ENCODE data around the gene PLXNA2.

The PLXNA2 gene

DNA sequence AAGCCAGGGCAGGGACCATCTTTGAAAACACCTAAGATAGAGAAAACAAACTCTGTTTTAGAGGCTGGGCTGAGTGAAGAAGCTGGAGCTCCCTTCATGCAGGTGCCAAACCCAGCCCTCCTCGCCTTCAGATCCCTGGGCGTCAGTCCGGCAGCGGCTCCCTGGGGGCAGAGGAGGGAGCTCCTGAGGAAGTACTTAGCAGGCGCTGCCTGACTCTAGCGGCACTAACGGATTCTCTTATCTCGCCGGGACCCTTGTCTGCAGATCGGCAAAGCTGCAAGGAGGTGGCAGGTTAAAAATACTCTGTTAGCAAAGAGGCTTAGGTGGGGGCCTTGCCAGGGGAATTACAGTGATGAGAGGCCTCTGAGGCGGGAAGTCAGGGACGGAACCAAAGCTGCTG, 79.6 kb downstream of the PLXNA2 start:
- WGBS, result 66% methylated on average over 12 of the region's 12 CpGs
- Histone ChIP-seq H3K27ac (ENCODE audit: low read depth, low read length) (no peak overlapping the region), H3K9ac (ENCODE audit: low read depth, low read length) (no peak overlapping the region), H3K9me3 (ENCODE audit: insufficient read depth, low read depth, low read length) (no peaks in the 10 kb centered on the region), H3K4me1 (ENCODE audit: insufficient read depth, low read length) (peaks cover 36% of the 10 kb centered on the region), H3K27me3 (ENCODE audit: insufficient read depth, low read length) (no peaks in the 10 kb centered on the region), H3K36me3 (ENCODE audit: insufficient read depth, low read length) (no peaks in the 10 kb centered on the region), H3K4me3 (ENCODE audit: low read length) (no peak overlapping the region)

DNA sequence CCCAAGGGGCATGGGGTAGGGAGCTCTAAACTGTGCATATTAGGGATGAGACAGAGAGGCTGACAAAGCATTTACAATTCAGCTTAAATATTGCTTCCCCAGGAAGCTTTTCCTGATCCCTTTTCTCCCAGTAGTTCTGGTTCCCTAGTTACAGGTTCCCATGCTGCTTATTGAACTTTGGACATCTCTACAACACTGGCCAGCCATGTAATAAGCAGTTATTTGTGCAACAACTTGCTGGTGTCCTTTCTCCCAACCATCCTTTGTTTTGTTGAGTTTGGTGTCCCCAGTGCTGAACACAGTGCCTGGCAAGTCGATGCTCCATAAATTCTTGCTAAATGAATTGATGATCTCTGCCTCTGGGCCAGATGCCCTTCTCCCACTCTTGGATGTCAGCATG, 80.6 kb downstream of the PLXNA2 start:
- Histone ChIP-seq H3K9me3 (ENCODE audit: insufficient read depth, low read depth, low read length) (no peaks in the 10 kb centered on the region), H3K4me3 (ENCODE audit: low read length) (no peak overlapping the region), H3K27ac (ENCODE audit: low read depth, low read length) (no peak overlapping the region), H3K36me3 (ENCODE audit: insufficient read depth, low read length) (no peaks in the 10 kb centered on the region), H3K4me1 (ENCODE audit: insufficient read depth, low read length) (peaks cover 46% of the 10 kb centered on the region), H3K27me3 (ENCODE audit: insufficient read depth, low read length) (no peaks in the 10 kb centered on the region), H3K9ac (ENCODE audit: low read depth, low read length) (no peak overlapping the region)
- 100% methylated on average over 1 of the region's 1 CpG for WGBS

DNA sequence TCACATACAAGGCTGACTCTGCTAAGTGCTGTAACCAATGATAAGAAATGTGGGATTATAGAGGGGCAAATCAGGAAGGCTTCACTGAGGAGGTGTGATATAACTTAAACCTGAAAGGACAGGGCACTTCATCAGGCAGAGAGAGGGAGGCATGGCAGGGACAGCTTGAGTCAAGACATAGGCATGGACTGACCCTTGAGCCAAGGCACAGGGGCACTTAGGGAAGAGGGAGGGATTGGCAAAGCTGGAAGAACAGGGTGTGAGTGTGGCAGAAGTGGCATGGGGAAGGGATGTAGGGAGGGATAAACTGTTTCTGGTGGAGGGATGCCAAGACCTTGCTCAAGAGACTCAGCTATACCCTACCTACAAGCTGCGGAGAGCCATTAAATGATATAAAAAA, 81.3 kb downstream of the PLXNA2 start:
- 89% methylated on average over 1 of the region's 1 CpG for WGBS
- Histone ChIP-seq H3K27ac (ENCODE audit: low read depth, low read length) (no peak overlapping the region), H3K4me1 (ENCODE audit: insufficient read depth, low read length) (peaks cover 51% of the 10 kb centered on the region), H3K4me3 (ENCODE audit: low read length) (no peak overlapping the region), H3K27me3 (ENCODE audit: insufficient read depth, low read length) (no peaks in the 10 kb centered on the region), H3K36me3 (ENCODE audit: insufficient read depth, low read length) (no peaks in the 10 kb centered on the region), H3K9ac (ENCODE audit: low read depth, low read length) (no peak overlapping the region), H3K9me3 (ENCODE audit: insufficient read depth, low read depth, low read length) (no peaks in the 10 kb centered on the region)

DNA sequence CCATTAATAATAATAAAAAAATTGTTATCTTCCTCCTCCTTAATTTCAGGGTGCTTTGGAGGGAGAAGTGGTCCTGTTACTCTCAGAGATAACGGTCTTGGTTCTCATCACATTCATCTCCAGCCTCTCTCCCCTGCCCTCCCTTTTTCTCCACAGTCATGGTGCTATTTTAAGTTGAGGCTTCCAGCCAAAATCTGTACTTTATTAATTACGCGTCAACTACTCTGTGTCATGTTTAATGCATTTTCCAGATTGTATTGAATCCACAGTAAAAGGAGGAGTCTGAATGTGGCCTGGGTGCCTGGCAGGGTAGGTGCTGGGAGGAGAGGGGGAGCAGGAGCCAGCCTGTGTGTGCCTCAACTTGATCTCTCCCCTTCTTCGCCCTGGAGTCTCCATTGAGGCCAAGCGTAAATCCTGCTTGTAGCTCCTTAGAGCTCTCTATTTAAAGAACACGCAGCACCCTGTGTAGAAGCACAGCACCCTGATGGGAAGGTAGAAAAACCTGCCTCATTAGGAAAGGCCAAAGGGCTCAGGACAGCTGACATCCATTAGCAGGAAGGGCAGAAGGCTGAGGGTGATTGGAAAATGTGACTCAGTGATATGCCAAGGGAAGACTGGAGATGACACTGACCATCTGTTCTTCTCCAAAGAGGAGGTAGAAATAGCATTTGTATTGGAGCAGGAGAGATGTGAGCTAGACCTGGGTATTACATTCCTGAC, 82.4 kb downstream of the PLXNA2 start:
- Histone ChIP-seq H3K4me3 (ENCODE audit: low read length) (no peak overlapping the region), H3K9ac (ENCODE audit: low read depth, low read length) (no peak overlapping the region), H3K4me1 (ENCODE audit: insufficient read depth, low read length) (peaks cover 44% of the 10 kb centered on the region), H3K36me3 (ENCODE audit: insufficient read depth, low read length) (no peaks in the 10 kb centered on the region), H3K9me3 (ENCODE audit: insufficient read depth, low read depth, low read length) (no peaks in the 10 kb centered on the region), H3K27me3 (ENCODE audit: insufficient read depth, low read length) (no peaks in the 10 kb centered on the region), H3K27ac (ENCODE audit: low read depth, low read length) (no peak overlapping the region)
- WGBS, result 82% methylated on average over 6 of the region's 6 CpGs

DNA sequence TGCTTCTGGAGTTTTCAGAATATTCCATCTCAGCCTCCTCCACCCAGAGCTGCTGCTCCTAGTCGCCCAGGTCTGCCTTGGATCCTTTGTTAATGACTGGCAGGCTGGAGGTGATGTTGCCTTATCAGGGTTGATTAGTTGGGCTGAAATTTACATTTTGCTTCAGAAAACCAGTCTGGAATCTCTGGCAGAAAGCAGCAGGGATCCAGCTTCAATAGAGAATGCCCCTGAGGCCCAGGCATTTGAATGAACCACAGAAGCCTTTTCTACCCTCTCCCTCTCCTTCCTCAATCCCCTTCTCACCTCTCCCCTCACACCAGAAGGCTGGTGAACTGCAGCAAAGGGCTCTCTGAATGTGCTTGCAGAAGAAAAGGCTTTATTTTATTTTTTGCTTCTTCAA, 83.2 kb downstream of the PLXNA2 start:
- Histone ChIP-seq H3K27ac (ENCODE audit: low read depth, low read length) (no peak overlapping the region), H3K9me3 (ENCODE audit: insufficient read depth, low read depth, low read length) (no peaks in the 10 kb centered on the region), H3K4me3 (ENCODE audit: low read length) (no peak overlapping the region), H3K27me3 (ENCODE audit: insufficient read depth, low read length) (no peaks in the 10 kb centered on the region), H3K36me3 (ENCODE audit: insufficient read depth, low read length) (no peaks in the 10 kb centered on the region), H3K9ac (ENCODE audit: low read depth, low read length) (no peak overlapping the region; the same call in 1 of the 2 replicates), H3K4me1 (ENCODE audit: insufficient read depth, low read length) (peaks cover 38% of the 10 kb centered on the region)
- 10% methylated on average over 1 of the region's 1 CpG for WGBS

DNA sequence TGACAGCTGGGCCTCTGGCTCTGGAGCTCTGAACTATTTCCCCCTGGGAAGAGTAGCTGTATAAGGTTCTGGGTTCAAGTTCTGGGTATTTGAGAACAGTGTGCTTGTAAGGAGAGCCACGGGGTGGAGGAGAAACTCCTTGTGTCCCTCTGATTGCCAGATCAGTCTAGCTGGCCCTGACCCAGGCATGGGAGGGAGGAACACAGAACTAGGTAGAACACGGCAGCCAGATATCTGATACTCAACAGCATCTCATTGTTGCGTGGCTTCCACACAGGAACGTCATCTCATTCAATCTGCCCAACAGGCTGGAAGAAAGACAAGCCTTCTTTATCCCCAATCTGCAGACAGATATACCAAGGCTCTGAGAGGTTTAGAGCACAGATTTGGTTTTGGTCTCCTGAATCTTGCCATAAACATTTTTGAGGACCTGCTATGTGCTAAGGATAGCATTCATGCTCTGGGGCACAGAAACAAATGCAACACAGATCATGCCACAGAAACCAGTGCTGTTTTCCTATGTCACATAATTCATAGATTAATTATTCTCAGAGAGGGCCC, 83.8 kb downstream of the PLXNA2 start:
- Histone ChIP-seq H3K27me3 (ENCODE audit: insufficient read depth, low read length) (no peaks in the 10 kb centered on the region), H3K9ac (ENCODE audit: low read depth, low read length) (no peak overlapping the region), H3K4me1 (ENCODE audit: insufficient read depth, low read length) (peaks cover 38% of the 10 kb centered on the region), H3K4me3 (ENCODE audit: low read length) (no peak overlapping the region), H3K36me3 (ENCODE audit: insufficient read depth, low read length) (no peaks in the 10 kb centered on the region), H3K9me3 (ENCODE audit: insufficient read depth, low read depth, low read length) (no peaks in the 10 kb centered on the region), H3K27ac (ENCODE audit: low read depth, low read length) (no peak overlapping the region)
- 79% methylated on average over 4 of the region's 4 CpGs for WGBS

DNA sequence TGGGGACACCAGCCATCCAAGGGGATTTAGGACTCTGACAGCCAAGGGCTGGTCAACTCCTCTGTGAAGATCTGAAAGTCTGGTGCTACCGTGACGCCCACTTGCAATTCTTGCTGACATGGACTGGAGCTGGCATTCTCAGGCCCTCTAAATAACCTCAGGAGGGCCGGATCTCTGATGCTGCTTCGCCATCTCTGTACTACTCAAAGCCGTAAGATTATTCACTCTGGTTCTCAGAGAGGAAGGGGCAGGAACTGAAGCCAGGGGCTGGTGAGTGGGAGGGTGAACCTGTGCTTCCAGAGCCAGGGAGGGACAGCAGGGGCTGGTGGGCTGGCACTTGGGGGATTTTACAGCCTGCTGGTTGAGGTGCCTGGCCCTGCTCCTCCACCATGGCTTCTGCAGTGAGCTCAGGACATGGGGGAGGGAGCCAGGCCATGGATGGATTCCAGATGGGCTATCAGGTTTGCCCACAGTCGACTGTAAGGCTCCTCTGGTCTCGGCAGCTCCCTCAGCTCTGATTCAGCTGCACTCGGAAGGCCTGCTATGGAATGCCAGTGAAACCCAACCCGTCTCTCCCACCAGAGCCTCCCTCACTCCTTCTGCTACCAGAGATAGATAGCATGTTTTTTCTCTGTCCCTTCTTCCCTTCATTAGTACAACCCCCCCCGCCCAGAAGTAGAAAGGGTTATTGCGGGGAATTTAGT, 84.5 kb downstream of the PLXNA2 start:
- Histone ChIP-seq H3K27ac (ENCODE audit: low read depth, low read length) (no peak overlapping the region), H3K9me3 (ENCODE audit: insufficient read depth, low read depth, low read length) (no peaks in the 10 kb centered on the region), H3K4me1 (ENCODE audit: insufficient read depth, low read length) (peaks cover 44% of the 10 kb centered on the region), H3K36me3 (ENCODE audit: insufficient read depth, low read length) (no peaks in the 10 kb centered on the region), H3K4me3 (ENCODE audit: low read length) (no peak overlapping the region), H3K27me3 (ENCODE audit: insufficient read depth, low read length) (no peaks in the 10 kb centered on the region), H3K9ac (ENCODE audit: low read depth, low read length) (no peak overlapping the region)
- 78% methylated on average over 11 of the region's 11 CpGs for WGBS

DNA sequence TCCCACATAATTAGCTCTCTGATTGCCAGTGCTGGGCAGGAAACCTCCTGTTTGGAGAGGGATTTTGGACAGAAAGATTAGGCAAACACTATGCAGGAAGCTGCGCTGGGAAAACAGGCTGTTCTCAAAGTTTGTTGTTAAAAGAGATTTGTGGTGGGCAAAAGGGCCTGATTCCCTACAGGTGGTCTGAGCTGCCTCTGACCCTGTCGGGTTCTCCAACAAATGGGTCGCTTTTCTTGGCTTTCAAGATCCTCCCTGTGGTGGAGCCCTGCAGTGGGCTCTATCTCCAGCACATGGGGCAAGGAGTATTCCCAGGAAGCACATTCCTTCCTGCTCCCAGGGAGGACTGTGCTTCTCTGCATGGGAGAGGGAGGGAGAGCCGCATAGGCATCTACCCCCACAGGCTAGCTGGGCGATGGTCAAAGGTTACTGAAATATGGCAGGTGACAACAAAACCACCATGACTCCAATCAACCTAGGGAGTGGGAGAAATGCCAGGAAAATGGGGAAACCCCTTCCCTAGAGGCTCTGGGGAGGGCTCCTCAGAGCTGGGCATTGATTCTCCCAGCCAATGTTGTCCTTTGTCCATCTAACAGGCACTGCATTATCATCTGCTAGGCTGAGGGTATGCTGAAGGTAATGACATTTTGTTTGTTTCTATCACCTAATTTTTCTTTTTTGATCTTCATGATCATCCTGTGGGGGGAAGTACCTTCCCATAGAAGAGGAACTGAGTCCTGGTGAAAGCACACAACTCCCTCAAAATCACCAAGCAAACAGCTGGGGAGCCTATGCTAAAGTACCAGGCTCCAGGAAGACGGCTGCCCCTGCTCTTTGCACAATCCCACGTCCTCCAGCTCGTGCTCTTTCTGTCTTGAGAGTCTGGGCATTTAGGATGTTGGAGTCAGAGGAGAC, 85.3 kb downstream of the PLXNA2 start:
- H3K36me3 ChIP-seq (ENCODE audit: insufficient read depth, low read length), result no peaks in the 10 kb centered on the region
- no peak overlapping the region for H3K4me3 ChIP-seq (ENCODE audit: low read length)
- 48% methylated on average over 6 of the region's 8 CpGs for WGBS
- no peak overlapping the region for H3K9ac ChIP-seq (ENCODE audit: low read depth, low read length)
- peak overlapping the region; percentile 20; the same call in 1 of the 2 replicates for H3K27ac ChIP-seq (ENCODE audit: low read depth, low read length)
- H3K9me3 ChIP-seq (ENCODE audit: insufficient read depth, low read depth, low read length), result no peaks in the 10 kb centered on the region
- H3K27me3 ChIP-seq (ENCODE audit: insufficient read depth, low read length), result no peaks in the 10 kb centered on the region
- H3K4me1 ChIP-seq (ENCODE audit: insufficient read depth, low read length), result peaks cover 45% of the 10 kb centered on the region

DNA sequence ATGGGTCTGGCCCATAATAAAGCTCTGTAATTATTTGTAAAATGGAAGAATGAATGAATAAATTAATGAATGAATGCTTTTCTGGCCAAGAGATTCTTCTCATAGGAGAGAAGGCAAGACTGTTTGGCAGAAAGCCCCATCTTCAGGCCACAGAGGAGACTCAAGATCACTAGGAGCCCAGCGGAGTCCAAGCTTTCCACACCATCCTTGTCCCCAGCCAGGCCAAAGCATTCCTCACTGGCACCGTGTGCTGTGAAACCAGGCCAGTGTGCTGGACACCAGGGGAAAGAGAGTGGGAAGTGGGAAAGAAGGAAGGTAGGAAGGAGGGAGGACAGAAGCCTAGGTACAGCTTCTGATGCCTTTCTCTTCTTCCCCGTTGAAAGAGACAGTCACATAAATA, 86.4 kb downstream of the PLXNA2 start:
- Histone ChIP-seq H3K27me3 (ENCODE audit: insufficient read depth, low read length) (no peaks in the 10 kb centered on the region), H3K36me3 (ENCODE audit: insufficient read depth, low read length) (no peaks in the 10 kb centered on the region), H3K9me3 (ENCODE audit: insufficient read depth, low read depth, low read length) (no peaks in the 10 kb centered on the region), H3K9ac (ENCODE audit: low read depth, low read length) (no peak overlapping the region), H3K4me1 (ENCODE audit: insufficient read depth, low read length) (peaks cover 45% of the 10 kb centered on the region), H3K27ac (ENCODE audit: low read depth, low read length) (no peak overlapping the region), H3K4me3 (ENCODE audit: low read length) (no peak overlapping the region)
- WGBS, result 93% methylated on average over 2 of the region's 3 CpGs

DNA sequence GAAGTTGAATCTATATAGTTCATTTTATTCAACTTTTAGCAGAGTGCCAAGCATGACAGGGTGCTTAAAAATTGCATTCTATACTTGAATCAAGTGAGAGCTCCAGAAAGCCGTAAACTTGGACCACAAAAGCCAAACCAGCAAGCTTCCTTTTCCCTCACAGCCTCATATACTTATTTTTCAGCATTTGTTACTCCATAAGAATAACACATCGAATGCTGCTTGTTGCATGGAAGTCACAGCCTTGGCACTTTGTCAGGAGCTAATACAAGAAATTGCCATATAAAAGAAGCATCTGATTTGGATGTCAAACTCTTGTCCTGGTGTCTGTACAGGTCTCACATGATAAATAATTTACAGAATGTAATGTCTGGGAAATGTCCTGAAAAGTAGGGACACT, 87.4 kb downstream of the PLXNA2 start:
- Histone ChIP-seq H3K9me3 (ENCODE audit: insufficient read depth, low read depth, low read length) (no peaks in the 10 kb centered on the region), H3K27ac (ENCODE audit: low read depth, low read length) (no peak overlapping the region), H3K36me3 (ENCODE audit: insufficient read depth, low read length) (no peaks in the 10 kb centered on the region), H3K4me3 (ENCODE audit: low read length) (no peak overlapping the region), H3K4me1 (ENCODE audit: insufficient read depth, low read length) (peaks cover 42% of the 10 kb centered on the region), H3K27me3 (ENCODE audit: insufficient read depth, low read length) (no peaks in the 10 kb centered on the region), H3K9ac (ENCODE audit: low read depth, low read length) (no peak overlapping the region)
- WGBS, result 97% methylated on average over 2 of the region's 2 CpGs

DNA sequence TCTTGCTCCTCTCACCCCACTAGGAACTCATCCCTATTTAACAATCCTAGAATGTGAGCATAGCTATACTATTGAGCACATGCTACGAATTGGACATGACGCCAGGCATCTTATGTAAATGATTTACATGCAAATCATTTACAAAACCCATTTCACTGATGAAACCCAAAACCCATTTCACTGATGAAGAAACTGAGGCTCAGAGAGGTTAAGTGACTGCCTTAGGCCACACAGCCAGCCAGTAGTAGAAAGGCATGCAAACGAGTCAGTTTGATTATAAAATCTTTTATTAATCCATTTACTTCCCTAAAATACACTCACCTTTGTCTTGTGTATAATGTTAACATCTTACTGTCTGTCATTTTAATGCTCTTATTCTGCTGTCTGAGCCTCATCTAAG, 87.9 kb downstream of the PLXNA2 start:
- Histone ChIP-seq H3K27me3 (ENCODE audit: insufficient read depth, low read length) (no peaks in the 10 kb centered on the region), H3K9me3 (ENCODE audit: insufficient read depth, low read depth, low read length) (no peaks in the 10 kb centered on the region), H3K4me3 (ENCODE audit: low read length) (no peak overlapping the region), H3K9ac (ENCODE audit: low read depth, low read length) (no peak overlapping the region), H3K4me1 (ENCODE audit: insufficient read depth, low read length) (peaks cover 41% of the 10 kb centered on the region), H3K36me3 (ENCODE audit: insufficient read depth, low read length) (no peaks in the 10 kb centered on the region), H3K27ac (ENCODE audit: low read depth, low read length) (no peak overlapping the region)
- 97% methylated on average over 3 of the region's 3 CpGs for WGBS

All from HUES64 (cell line).